Stomach smooth muscle (tissue), 2 donors: ENCODE results near the gene NGRN.

ENCODE experiments used
- H3K27ac ChIP-seq: one replicate; pipeline ENCODE4 v1.7.0; 2013; ENCODE audit warnings: mild to moderate bottlenecking, low read length, inconsistent platforms
- H3K27me3 ChIP-seq, 2 donors: one replicate each; pipeline ENCODE4 v1.7.0; 2013; ENCODE audit warnings: low read length in 2 of 2; ENCODE audit not compliant: insufficient read depth in 2 of 2, control insufficient read depth in 1 of 2
- H3K36me3 ChIP-seq, 2 donors: one replicate each; pipeline ENCODE4 v1.7.0; 2013; ENCODE audit warnings: low read length in 2 of 2; ENCODE audit not compliant: control insufficient read depth in 2 of 2, insufficient read depth in 2 of 2
- H3K4me1 ChIP-seq: one replicate; pipeline ENCODE4 v1.7.0; 2013; ENCODE audit warnings: low read length; ENCODE audit not compliant: control insufficient read depth, insufficient read depth
- H3K4me3 ChIP-seq, 2 donors: one replicate each; pipeline ENCODE4 v1.7.0; 2013; ENCODE audit warnings: low read length in 2 of 2
- H3K9ac ChIP-seq, 2 donors: one replicate each; pipeline ENCODE4 v1.7.0; 2013; ENCODE audit warnings: low read length in 2 of 2, mild to moderate bottlenecking in 1 of 2
- H3K9me3 ChIP-seq, 2 donors: one replicate each; pipeline ENCODE4 v1.7.0; 2013; ENCODE audit warnings: low read length in 2 of 2; ENCODE audit not compliant: control insufficient read depth in 2 of 2
- donor health status: healthy.
- donor health status: Pancreatic carcinoma.

Gene NGRN

DNA sequence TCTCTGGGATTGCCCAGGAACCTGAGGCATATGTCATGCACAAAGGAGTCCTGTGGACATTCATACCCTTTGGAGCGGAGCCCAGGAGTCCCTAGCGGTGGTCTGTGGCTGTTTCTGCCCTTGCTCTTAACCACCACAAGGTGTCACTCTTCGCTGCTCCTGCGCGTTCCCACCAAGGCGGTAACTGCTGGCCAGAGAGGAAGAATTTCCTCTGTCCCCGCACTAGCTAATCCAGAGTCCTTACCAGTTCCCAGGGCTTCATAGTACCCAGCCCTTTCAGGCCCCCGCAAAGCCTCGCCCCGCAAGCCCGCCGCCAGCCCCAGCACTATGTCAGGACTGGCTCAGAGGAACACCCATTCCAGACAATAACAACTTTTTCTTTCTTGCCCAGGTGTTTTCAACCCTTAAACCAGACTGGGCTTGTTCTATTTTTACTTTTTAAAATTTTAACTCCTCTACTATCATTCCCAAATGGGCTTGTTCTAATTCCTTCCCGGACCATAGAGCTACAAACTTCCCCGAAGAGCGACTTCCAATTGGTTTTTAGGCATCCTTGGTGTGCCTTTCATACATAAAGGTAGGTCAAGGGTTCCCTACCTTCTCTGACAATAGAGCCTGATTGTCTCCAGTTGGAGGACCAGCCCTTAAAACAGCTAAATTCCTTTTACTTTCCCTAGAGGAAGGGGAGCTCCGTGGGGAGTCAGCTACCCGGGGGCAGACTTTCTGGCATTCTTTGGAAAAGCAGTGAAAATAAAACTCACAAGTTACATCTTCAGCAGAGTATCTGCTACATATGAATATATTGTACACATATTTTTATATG lies 54.8 kb downstream of the NGRN start:
- H3K9ac ChIP-seq = peak overlapping the region; percentile 28 to 55
- no peaks in the 10 kb centered on the region for H3K27me3 ChIP-seq
- peak overlapping the region; percentile 12 to 49 for H3K4me3 ChIP-seq
- peaks cover 18% of the 10 kb centered on the region for H3K4me1 ChIP-seq
- no peak overlapping the region for H3K27ac ChIP-seq
- H3K36me3 ChIP-seq = no peaks in the 10 kb centered on the region
- H3K9me3 ChIP-seq = no peaks in the 10 kb centered on the region

DNA sequence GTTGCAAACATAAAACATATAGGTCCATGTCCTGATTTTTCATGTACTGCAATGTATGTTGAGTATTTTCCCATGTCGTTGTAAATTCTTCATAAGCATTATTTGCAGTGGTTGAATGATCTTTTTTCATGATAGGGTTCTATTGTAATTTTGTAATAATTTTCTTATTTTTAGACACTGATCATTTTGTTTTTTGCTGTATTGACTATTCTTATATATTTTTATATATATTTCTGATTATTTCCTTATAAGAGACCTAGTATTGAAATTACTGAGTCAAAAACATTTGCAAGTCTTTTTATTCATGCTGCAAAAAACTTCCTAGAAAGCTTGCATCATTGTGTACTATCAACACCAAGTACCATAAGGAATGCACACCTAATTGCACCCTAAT lies 55.4 kb downstream of the NGRN start:
- Histone ChIP-seq H3K27me3 (no peaks in the 10 kb centered on the region), H3K9me3 (no peaks in the 10 kb centered on the region), H3K9ac (no peak overlapping the region), H3K27ac (no peak overlapping the region), H3K4me3 (no peak overlapping the region), H3K36me3 (no peaks in the 10 kb centered on the region), H3K4me1 (peaks cover 12% of the 10 kb centered on the region)
